Measurements from ENCODE around the gene UBE2S.

UBE2S gene

DNA sequence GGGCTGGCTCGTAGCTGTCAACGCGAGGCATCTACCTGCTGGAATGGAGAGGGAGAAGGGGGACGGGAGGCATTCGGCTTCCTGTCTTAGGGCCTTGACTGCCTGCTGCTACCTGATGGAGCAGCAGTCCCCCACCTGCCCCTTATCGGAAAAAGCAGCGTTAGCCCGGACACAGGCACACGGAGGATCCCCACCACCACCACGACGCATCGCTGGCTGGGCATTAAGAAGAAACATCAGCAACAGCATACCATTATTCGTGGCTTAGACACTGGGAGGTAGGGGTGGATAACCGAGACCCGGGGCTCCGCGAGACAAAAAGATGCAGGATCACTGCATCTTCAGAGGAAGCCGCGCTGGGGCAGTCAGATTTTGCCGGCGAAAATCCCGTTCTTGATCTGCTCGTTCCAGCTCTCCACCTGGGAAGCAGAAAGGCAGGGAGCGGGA lies 54.2 kb downstream of the UBE2S start:
- no peaks in the 10 kb centered on the region for H3K9me3 Mint-ChIP-seq
- peaks cover 17% of the 10 kb centered on the region for H3K36me3 Mint-ChIP-seq (ENCODE audit: insufficient read depth)
- H3K27ac Mint-ChIP-seq = peak overlapping the region; percentile 59 to 63

DNA sequence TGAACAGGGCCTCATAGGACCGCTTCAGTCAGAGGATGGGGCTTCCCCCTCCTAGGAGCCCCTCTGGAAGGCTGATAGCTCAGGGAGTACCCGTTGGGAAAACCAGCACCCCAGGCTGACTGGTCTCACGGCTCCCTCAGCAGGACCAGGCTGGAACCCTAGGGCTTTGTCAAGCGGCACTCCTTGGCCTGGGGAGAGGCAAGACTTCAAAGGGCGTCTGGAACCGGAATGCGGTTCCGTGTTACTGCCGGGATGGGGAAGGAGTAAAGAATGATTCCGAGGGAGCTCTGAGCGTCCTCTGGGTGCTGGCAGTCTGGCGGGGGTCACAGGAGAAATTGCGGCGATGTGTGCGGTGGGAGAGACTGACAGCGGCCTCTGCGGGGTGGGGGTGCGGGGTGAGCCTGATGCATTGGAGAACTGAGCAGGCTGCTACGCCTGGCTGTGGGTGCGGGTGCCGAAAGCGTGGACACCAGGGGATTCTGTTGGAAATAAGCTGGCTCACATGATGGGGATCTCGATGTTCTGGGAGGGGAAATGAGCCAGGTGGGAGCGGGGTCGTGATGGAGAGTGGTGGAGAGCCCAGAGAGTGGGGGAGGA lies 54.9 kb downstream of the UBE2S start:
- ATAC-seq (replicated peaks) (no peak), DNase-seq (no peak)
- Mint-ChIP-seq H3K27ac (peak overlapping the region; percentile 59 to 63), H3K27me3 (peaks cover 35 to 55% of the 10 kb centered on the region in 2 donors), H3K36me3 (ENCODE audit: insufficient read depth) (peaks cover 22% of the 10 kb centered on the region), H3K9me3 (no peaks in the 10 kb centered on the region), H3K4me3 (peak overlapping the region; percentile 81), H3K4me1 (ENCODE audit: low read depth in 2 of 2) (peaks cover 25 to 29% of the 10 kb centered on the region in 2 donors)

More for the DNA sequence above, 54.2 kb downstream of the UBE2S start:
- DNase-seq = no peak
- peaks cover 25 to 29% of the 10 kb centered on the region in 2 donors for H3K4me1 Mint-ChIP-seq (ENCODE audit: low read depth in 2 of 2)
- ATAC-seq (replicated peaks) = peak; percentile 3
- H3K4me3 Mint-ChIP-seq = peak overlapping the region; percentile 81
- H3K27me3 Mint-ChIP-seq = peaks cover 35 to 61% of the 10 kb centered on the region in 2 donors

DNA sequence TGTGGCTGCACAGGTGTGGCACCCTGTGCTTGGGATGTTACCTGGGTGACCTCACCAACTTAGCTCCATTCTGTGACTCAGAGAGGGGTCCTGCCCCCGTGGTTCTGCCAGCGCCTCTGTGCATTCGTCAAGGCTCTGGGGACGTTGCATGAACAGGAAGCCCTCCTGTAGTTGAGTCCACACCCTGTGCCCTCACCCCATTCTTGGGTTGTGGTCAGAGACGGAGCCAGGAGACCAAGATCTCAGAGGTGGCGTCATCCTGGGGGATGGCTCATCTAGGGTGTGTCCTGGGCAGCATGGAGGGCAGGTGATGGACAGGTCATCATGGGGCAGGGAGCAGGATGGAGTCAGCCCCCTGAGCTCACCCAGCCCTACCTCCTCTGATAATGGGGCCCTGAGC lies 55.5 kb downstream of the UBE2S start:
- peak overlapping the region in 1 of 2 donors; percentile 81 for H3K4me3 Mint-ChIP-seq
- peaks cover 29 to 49% of the 10 kb centered on the region in 2 donors for H3K27me3 Mint-ChIP-seq
- no peak for DNase-seq

DNA sequence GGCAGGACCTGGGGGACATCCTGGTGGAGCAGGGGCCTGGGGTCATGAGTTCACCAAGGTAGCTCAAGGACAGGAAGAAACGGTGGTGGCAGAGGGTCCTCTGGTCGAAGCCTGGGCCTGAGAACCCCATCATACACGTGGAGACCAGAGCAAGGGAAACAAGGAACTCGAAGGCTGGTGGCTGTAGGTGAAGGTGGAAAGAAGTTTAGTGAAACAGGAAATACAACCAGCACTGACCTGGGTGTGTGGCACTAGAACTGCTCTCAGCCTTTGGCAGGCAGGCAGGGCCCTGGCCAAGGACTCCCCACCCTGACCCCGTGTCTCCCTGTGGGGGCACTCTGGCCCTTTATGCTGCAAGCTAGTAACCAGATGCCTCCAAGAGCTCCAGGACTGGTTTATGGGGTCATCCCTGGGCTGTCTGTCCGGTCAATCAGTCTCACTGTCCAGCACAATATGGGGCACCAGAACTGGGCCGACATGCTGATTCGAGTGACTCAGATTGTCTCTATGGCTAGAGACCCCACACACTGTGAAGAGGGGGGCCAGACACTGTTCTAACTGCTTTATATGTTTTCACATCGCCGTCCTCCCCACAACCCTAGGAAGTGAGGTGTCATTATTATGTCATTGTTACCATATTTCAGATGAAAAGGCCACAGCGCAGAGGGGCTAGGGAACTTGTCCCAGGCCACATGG lies 56.8 kb downstream of the UBE2S start:
- Mint-ChIP-seq H3K9me3 (no peaks in the 10 kb centered on the region), H3K27me3 (peaks cover 26 to 37% of the 10 kb centered on the region in 2 donors), H3K27ac (no peak overlapping the region), H3K36me3 (ENCODE audit: insufficient read depth) (peaks cover 22% of the 10 kb centered on the region), H3K4me3 (no peak overlapping the region), H3K4me1 (ENCODE audit: low read depth in 2 of 2) (peaks cover 25 to 29% of the 10 kb centered on the region in 2 donors)
- no peak for ATAC-seq (replicated peaks)
- no peak for DNase-seq

More for the DNA sequence above, 55.5 kb downstream of the UBE2S start:
- Mint-ChIP-seq H3K9me3 (no peaks in the 10 kb centered on the region), H3K4me1 (ENCODE audit: low read depth in 2 of 2) (peaks cover 25 to 29% of the 10 kb centered on the region in 2 donors), H3K36me3 (ENCODE audit: insufficient read depth) (peaks cover 22% of the 10 kb centered on the region), H3K27ac (no peak overlapping the region)
- ATAC-seq (replicated peaks) = peak; percentile 21

Measured in effector memory CD8-positive, alpha-beta T cell (primary cell).